Ovary (tissue), 3 donors: ENCODE measurements around the gene PRDX5.

ENCODE experiments used
- CTCF ChIP-seq, 3 donors: fragments of 450-650 bp in 2 of 3; fragments of 200-600 bp in 1 of 3; IDR thresholded peaks; one replicate each; pipeline versions ENCODE4 v1.5.1 to v1.8.0; 2016 to 2022; ENCODE audit warnings: antibody characterized with exemption in 3 of 3, mild to moderate bottlenecking in 1 of 3
- EP300 ChIP-seq: sonication (generic); formaldehyde crosslinking; IDR thresholded peaks from one replicate; pipeline ENCODE4 v1.6.1; 2017; ENCODE audit warnings: antibody characterized with exemption
- POLR2A ChIP-seq: fragments of 450-650 bp; IDR thresholded peaks from one replicate; pipeline ENCODE4 v1.6.1; 2017; ENCODE audit warnings: antibody characterized with exemption, mild to moderate bottlenecking, moderate library complexity
- donor health status: DM: no; HTN: no; CAD: no.

GRCh38 chr11:64306876-64307622, 10.9 kb upstream of the PRDX5 start:
- TF ChIP-seq CTCF (IDR thresholded peaks at IDR 0.05), result no peak
- TF ChIP-seq POLR2A, result no peak
- no peak for TF ChIP-seq EP300
